Measurements from ENCODE around the gene VN1R2. TPM values are rescaled to one million over a fixed set of nuclear protein-coding genes. Genes with fewer than 3 reads are reported as not detected.

VN1R2 gene
- total RNA-seq, 1 experiment from 2014 or later = not detected

DNA sequence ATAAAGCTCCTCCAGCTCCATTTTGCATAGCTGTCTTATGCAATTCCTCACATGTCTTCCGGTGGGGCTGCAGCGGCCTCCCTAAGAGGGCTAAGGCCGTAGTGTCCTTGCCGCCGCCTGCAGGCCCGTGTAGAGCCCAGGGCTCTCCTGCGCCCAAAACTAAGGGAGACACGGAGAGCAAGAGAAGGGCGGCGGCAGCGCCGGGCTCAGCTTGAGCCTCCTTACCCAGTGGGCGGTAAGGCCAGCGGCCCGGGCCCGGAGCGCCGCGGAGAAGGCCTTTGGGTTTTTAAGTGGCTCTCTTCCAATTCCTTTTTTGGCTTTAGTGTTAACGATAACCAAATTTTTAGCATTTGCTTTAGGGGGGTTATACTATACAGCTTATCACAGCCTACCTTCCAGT lies 33.5 kb upstream of the VN1R2 start:
- DNase-seq (ENCODE audit: low spot score) = no peak
- H3K4me3 ChIP-seq (ENCODE audit: low read depth, low read length, poor library complexity, severe bottlenecking) = no peak overlapping the region
- no peak overlapping the region for H3K27ac ChIP-seq (ENCODE audit: low read depth, low read length, poor library complexity, severe bottlenecking)
- ChIA-PET POLR2A (ENCODE audit: low non-redundant PET) (no interaction called here), CTCF (no interaction called here)
- intact Hi-C loops (cut with micrococcal nuclease; ENCODE audit: unreplicated experiment) = no loop called here
- H3K9me3 ChIP-seq (ENCODE audit: low read depth, low read length, poor library complexity, severe bottlenecking) = peaks cover 22% of the 10 kb centered on the region
- TF ChIP-seq, protein P1, sequence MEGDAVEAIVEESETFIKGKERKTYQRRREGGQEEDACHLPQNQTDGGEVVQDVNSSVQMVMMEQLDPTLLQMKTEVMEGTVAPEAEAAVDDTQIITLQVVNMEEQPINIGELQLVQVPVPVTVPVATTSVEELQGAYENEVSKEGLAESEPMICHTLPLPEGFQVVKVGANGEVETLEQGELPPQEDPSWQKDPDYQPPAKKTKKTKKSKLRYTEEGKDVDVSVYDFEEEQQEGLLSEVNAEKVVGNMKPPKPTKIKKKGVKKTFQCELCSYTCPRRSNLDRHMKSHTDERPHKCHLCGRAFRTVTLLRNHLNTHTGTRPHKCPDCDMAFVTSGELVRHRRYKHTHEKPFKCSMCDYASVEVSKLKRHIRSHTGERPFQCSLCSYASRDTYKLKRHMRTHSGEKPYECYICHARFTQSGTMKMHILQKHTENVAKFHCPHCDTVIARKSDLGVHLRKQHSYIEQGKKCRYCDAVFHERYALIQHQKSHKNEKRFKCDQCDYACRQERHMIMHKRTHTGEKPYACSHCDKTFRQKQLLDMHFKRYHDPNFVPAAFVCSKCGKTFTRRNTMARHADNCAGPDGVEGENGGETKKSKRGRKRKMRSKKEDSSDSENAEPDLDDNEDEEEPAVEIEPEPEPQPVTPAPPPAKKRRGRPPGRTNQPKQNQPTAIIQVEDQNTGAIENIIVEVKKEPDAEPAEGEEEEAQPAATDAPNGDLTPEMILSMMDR (conservative IDR thresholded peaks at IDR 0.05; ENCODE audit: low read depth, low read length) = no peak
- no peak for TF ChIP-seq EZH2 (IDR thresholded peaks at IDR 0.05; ENCODE audit: borderline replicate concordance, low read depth, low read length, poor library complexity, severe bottlenecking)
- BruUV-seq (replicated peaks) = no TSS peak
- no peaks in the 10 kb centered on the region for H3K36me3 ChIP-seq (ENCODE audit: insufficient read depth, low read length, poor library complexity, severe bottlenecking)
- no peaks in the 10 kb centered on the region for H3K4me1 ChIP-seq (ENCODE audit: insufficient read depth, low read length, poor library complexity, severe bottlenecking)
- H3K27me3 ChIP-seq (replicated peaks; ENCODE audit: insufficient read depth, low read depth, low read length, poor library complexity) = no peaks in the 10 kb centered on the region

DNA sequence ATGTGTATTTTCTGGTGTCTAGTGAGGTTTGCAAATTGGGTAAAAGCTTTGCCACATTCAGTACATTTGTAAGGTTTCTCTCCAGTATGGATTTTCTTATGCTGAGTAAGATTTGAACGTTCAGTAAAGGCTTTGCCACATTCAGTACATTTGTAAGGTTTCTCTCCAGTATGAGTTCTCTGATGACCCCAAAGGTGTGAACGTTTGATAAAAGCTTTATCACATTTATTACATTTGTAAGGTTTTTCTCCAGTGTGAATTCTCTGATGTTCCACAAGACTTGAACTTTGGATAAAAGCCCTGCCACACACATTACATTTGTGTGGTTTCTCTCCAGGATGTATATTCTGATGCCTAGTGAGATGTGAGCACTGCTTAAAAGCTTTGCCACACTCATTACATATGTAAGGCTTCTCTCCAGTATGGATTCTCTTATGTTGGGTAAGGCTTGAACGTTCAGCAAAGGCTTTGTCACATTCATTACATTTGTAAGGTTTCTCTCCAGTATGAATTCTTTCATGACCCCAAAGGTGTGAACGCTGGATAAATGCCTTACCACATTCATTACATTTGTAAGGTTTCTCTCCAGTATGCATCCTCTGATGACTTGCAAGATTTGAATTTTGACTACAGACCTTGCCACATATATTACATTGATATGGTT lies 20.8 kb upstream of the VN1R2 start:
- DNase-seq (ENCODE audit: low spot score) = no peak
- intact Hi-C loops (cut with micrococcal nuclease; ENCODE audit: unreplicated experiment) = no loop called here
- Histone ChIP-seq H3K9me3 (ENCODE audit: low read depth, low read length, poor library complexity, severe bottlenecking) (peaks cover 64% of the 10 kb centered on the region), H3K27ac (ENCODE audit: low read depth, low read length, poor library complexity, severe bottlenecking) (no peak overlapping the region), H3K4me3 (ENCODE audit: low read depth, low read length, poor library complexity, severe bottlenecking) (no peak overlapping the region), H3K27me3 (replicated peaks; ENCODE audit: insufficient read depth, low read depth, low read length, poor library complexity) (no peaks in the 10 kb centered on the region), H3K4me1 (ENCODE audit: insufficient read depth, low read length, poor library complexity, severe bottlenecking) (no peaks in the 10 kb centered on the region), H3K36me3 (ENCODE audit: insufficient read depth, low read length, poor library complexity, severe bottlenecking) (no peaks in the 10 kb centered on the region)
- no TSS peak for BruUV-seq (replicated peaks)
- POLR2A ChIA-PET (ENCODE audit: low non-redundant PET) = no interaction called here
- TF ChIP-seq EZH2 (IDR thresholded peaks at IDR 0.05; ENCODE audit: borderline replicate concordance, low read depth, low read length, poor library complexity, severe bottlenecking) = no peak
- TF ChIP-seq, protein P1 (conservative IDR thresholded peaks at IDR 0.05; ENCODE audit: low read depth, low read length) = no peak
- CTCF ChIA-PET = no interaction called here

DNA sequence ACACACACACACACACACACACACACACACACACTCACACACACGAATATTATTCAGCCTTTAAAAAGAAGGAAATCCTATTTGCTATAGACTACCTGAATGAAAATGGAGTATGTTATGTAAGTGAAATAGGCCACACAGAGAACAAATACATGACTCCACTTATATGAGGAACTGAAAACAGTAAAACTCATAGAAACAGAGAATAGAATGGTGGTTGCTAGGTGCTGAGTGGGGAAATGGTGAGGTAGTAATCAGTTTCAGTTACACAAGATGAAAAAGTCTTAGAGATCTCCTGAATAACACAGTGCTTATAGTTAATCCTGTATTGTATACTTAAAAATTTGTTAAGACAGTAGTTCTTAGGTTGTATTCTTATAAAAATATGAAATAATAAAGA lies 11.6 kb upstream of the VN1R2 start:
- intact Hi-C loops (cut with micrococcal nuclease; ENCODE audit: unreplicated experiment) = no loop called here
- no peak for DNase-seq (ENCODE audit: low spot score)
- ChIA-PET POLR2A (ENCODE audit: low non-redundant PET) (no interaction called here), CTCF (no interaction called here)
- no peak overlapping the region for H3K4me3 ChIP-seq (ENCODE audit: low read depth, low read length, poor library complexity, severe bottlenecking)
- no peaks in the 10 kb centered on the region for H3K4me1 ChIP-seq (ENCODE audit: insufficient read depth, low read length, poor library complexity, severe bottlenecking)
- H3K36me3 ChIP-seq (ENCODE audit: insufficient read depth, low read length, poor library complexity, severe bottlenecking) = no peaks in the 10 kb centered on the region
- no TSS peak for BruUV-seq (replicated peaks)
- no peak overlapping the region for H3K27ac ChIP-seq (ENCODE audit: low read depth, low read length, poor library complexity, severe bottlenecking)
- H3K9me3 ChIP-seq (ENCODE audit: low read depth, low read length, poor library complexity, severe bottlenecking) = peaks cover 46% of the 10 kb centered on the region
- H3K27me3 ChIP-seq (replicated peaks; ENCODE audit: insufficient read depth, low read depth, low read length, poor library complexity) = no peaks in the 10 kb centered on the region
- no peak for TF ChIP-seq EZH2 (IDR thresholded peaks at IDR 0.05; ENCODE audit: borderline replicate concordance, low read depth, low read length, poor library complexity, severe bottlenecking)
- TF ChIP-seq, protein P1 (conservative IDR thresholded peaks at IDR 0.05; ENCODE audit: low read depth, low read length) = no peak

Measured in A673 (cell line).